Liver (tissue), 9 donors: ENCODE data around the gene ACOXL. TPM values are rescaled to one million over a fixed set of nuclear protein-coding genes. Genes with fewer than 3 reads are reported as not detected.

Experiments used
- DNase-seq: peaks from one replicate; pipeline ENCODE4 v3.0.0-alpha.2; 2017; ENCODE audit warnings: low spot score
- H3K27ac ChIP-seq, 2 donors: one replicate each; pipeline ENCODE4 v1.7.0; 2013; ENCODE audit warnings: inconsistent platforms in 2 of 2, low read length in 2 of 2, control low read depth in 1 of 2, low read depth in 1 of 2, mild to moderate bottlenecking in 1 of 2
- H3K27me3 ChIP-seq, 4 donors: one replicate each; pipeline versions ENCODE4 v1.6.1 to v1.7.0; 2013; ENCODE audit warnings: low read length in 3 of 4, inconsistent platforms in 1 of 4, mild to moderate bottlenecking in 1 of 4, moderate library complexity in 1 of 4; ENCODE audit not compliant: control insufficient read depth in 4 of 4, insufficient read depth in 4 of 4
- H3K36me3 ChIP-seq, 4 donors: one replicate each; pipeline versions ENCODE4 v1.6.1 to v1.7.0; 2013; ENCODE audit warnings: low read length in 3 of 4, mild to moderate bottlenecking in 3 of 4, low read depth in 1 of 4, moderate library complexity in 1 of 4; ENCODE audit not compliant: control insufficient read depth in 4 of 4, insufficient read depth in 3 of 4
- H3K4me1 ChIP-seq, 4 donors: one replicate each; pipeline versions ENCODE4 v1.6.1 to v1.7.0; 2013; ENCODE audit warnings: low read length in 3 of 4, mild to moderate bottlenecking in 3 of 4, moderate library complexity in 1 of 4; ENCODE audit not compliant: control insufficient read depth in 4 of 4, insufficient read depth in 4 of 4
- H3K4me3 ChIP-seq, 3 donors: one replicate each; pipeline versions ENCODE4 v1.6.1 to v1.7.0; 2013; ENCODE audit warnings: low read length in 3 of 3, control low read depth in 1 of 3, low read depth in 1 of 3, mild to moderate bottlenecking in 1 of 3
- H3K9ac ChIP-seq, 2 donors: one replicate each; pipeline ENCODE4 v1.7.0; 2013; ENCODE audit warnings: low read length in 2 of 2, mild to moderate bottlenecking in 2 of 2, moderate library complexity in 2 of 2, control low read depth in 1 of 2, low read depth in 1 of 2
- H3K9me3 ChIP-seq, 4 donors: one replicate each; pipeline versions ENCODE4 v1.6.1 to v1.7.0; 2013; ENCODE audit warnings: low read length in 3 of 4; ENCODE audit not compliant: control insufficient read depth in 4 of 4
- FOXA1 ChIP-seq: IDR thresholded peaks from 2 replicates; pipeline ENCODE4 v1.6.1; 2016; ENCODE audit warnings: antibody characterized with exemption
- FOXA2 ChIP-seq: IDR thresholded peaks from 2 replicates; pipeline ENCODE4 v1.6.1; 2016; ENCODE audit warnings: antibody characterized with exemption
- GABPA ChIP-seq, 2 donors: IDR thresholded peaks in 1 of 2; conservative IDR thresholded peaks in 1 of 2; 2 replicates each; pipeline ENCODE4 v1.6.1; 2016; ENCODE audit warnings: antibody characterized with exemption in 2 of 2, mild to moderate bottlenecking in 1 of 2, moderate library complexity in 1 of 2
- HNF4A ChIP-seq, 2 donors: conservative IDR thresholded peaks; 2 replicates each; pipeline ENCODE4 v1.6.1; 2016; ENCODE audit warnings: antibody characterized with exemption in 2 of 2, mild to moderate bottlenecking in 2 of 2
- HNF4G ChIP-seq: IDR thresholded peaks from 2 replicates; pipeline ENCODE4 v1.6.1; 2016; ENCODE audit warnings: antibody characterized with exemption
- JUND ChIP-seq, 2 donors: IDR thresholded peaks; 2 replicates each; pipeline ENCODE4 v1.6.1; 2016; ENCODE audit warnings: antibody characterized with exemption in 2 of 2
- NR2F2 ChIP-seq: IDR thresholded peaks from 2 replicates; pipeline ENCODE4 v1.6.1; 2016; ENCODE audit warnings: antibody characterized with exemption
- RXRA ChIP-seq, 2 donors: IDR thresholded peaks; 2 replicates each; pipeline ENCODE4 v1.6.1; 2017 to 2018; ENCODE audit warnings: antibody characterized with exemption in 2 of 2, mild to moderate bottlenecking in 1 of 2
- YY1 ChIP-seq: IDR thresholded peaks from 2 replicates; pipeline ENCODE4 v1.6.1; 2016; ENCODE audit warnings: antibody characterized with exemption, mild to moderate bottlenecking
- WGBS: extraction: QIAGEN DNeasy Blood & Tissue Kit; methylation state at CpG from one replicate; pipeline ENCODE4 v1.1.7; 2013; 5-methylcytosine and 5-hydroxymethylcytosine counted together
- polyA plus RNA-seq, 2 donors: library from polyadenylated mRNA; stranded (reverse) in 1 of 2; unstranded in 1 of 2; fragments of 200-250 nt in 1 of 2; fragments of >200 nt in 1 of 2; fragmentation: Nextera tagmentation in 1 of 2; extraction: Ambion mirVana in 1 of 2; gene quantifications; one replicate each; pipeline versions ENCODE4 v1.2.1 to v1.2.3, GENCODE V29; 2013 to 2015
- total RNA-seq, 2 donors: library from RNA; depleted of rRNA; stranded (reverse); fragments of >200 nt; gene quantifications; one replicate each; pipeline ENCODE4 v1.2.3, GENCODE V29; 2014
- TF ChIP-seq, protein P1 (sequence below): IDR thresholded peaks from 2 replicates; pipeline ENCODE4 v1.6.1; 2016; ENCODE audit warnings: antibody characterized with exemption
- TF ChIP-seq, protein P2 (sequence below): IDR thresholded peaks from 2 replicates; pipeline ENCODE4 v1.6.1; 2016; ENCODE audit warnings: antibody characterized with exemption, mild to moderate bottlenecking
- TF ChIP-seq, protein P3 (sequence below): IDR thresholded peaks from 2 replicates; pipeline ENCODE4 v1.6.1; 2016; ENCODE audit warnings: antibody characterized with exemption
- TF ChIP-seq, protein P4 (sequence below): fragments of 150-350 bp; IDR thresholded peaks from 2 replicates; pipeline ENCODE4 v1.5.1; 2017; ENCODE audit warnings: improper control_type of control experiment, low read depth, low read length; ENCODE audit not compliant: missing input control
- donor health status: healthy.
- donor health status: healthy.
- donor health status: healthy.
- donor health status: healthy.
- donor health status: healthy.

Gene ACOXL
- total and polyA plus RNA-seq, 4 donors, result 0.07 TPM; not detected in 3

DNA sequence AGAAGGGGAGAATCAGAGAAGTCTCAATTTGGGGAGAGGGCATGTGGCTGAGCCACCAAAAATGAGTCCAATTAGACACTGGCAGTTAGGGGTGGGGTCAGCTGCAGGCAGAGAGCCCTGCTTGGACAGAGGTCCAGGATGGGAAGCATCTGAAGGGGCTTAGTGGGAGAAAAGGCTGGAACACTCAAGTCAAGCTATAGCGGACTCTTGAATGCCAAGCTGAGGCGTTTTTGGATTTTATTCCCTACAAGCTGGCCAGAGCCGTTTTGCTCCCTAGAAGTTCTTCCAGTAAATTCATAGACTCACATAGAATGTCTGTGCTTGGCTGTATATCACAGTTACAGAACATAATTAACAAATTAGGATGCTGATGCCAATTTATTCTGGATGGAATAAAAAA is 172.8 kb downstream of the ACOXL start:
- H3K36me3 ChIP-seq, result no peaks in the 10 kb centered on the region
- H3K9me3 ChIP-seq, result no peaks in the 10 kb centered on the region
- H3K4me3 ChIP-seq, result no peak overlapping the region
- TF ChIP-seq FOXA2 (no peak), GABPA (IDR thresholded peaks at IDR 0.05 in 1 of 2, conservative IDR thresholded peaks at IDR 0.05 in 1 of 2) (no peak), YY1 (no peak), HNF4A (conservative IDR thresholded peaks at IDR 0.05) (no peak), FOXA1 (no peak), RXRA (IDR thresholded peaks at IDR 0.05) (no peak), HNF4G (no peak), NR2F2 (no peak)
- TF ChIP-seq, protein P1, sequence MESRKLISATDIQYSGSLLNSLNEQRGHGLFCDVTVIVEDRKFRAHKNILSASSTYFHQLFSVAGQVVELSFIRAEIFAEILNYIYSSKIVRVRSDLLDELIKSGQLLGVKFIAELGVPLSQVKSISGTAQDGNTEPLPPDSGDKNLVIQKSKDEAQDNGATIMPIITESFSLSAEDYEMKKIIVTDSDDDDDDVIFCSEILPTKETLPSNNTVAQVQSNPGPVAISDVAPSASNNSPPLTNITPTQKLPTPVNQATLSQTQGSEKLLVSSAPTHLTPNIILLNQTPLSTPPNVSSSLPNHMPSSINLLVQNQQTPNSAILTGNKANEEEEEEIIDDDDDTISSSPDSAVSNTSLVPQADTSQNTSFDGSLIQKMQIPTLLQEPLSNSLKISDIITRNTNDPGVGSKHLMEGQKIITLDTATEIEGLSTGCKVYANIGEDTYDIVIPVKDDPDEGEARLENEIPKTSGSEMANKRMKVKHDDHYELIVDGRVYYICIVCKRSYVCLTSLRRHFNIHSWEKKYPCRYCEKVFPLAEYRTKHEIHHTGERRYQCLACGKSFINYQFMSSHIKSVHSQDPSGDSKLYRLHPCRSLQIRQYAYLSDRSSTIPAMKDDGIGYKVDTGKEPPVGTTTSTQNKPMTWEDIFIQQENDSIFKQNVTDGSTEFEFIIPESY, result no peak
- TF ChIP-seq, protein P2, sequence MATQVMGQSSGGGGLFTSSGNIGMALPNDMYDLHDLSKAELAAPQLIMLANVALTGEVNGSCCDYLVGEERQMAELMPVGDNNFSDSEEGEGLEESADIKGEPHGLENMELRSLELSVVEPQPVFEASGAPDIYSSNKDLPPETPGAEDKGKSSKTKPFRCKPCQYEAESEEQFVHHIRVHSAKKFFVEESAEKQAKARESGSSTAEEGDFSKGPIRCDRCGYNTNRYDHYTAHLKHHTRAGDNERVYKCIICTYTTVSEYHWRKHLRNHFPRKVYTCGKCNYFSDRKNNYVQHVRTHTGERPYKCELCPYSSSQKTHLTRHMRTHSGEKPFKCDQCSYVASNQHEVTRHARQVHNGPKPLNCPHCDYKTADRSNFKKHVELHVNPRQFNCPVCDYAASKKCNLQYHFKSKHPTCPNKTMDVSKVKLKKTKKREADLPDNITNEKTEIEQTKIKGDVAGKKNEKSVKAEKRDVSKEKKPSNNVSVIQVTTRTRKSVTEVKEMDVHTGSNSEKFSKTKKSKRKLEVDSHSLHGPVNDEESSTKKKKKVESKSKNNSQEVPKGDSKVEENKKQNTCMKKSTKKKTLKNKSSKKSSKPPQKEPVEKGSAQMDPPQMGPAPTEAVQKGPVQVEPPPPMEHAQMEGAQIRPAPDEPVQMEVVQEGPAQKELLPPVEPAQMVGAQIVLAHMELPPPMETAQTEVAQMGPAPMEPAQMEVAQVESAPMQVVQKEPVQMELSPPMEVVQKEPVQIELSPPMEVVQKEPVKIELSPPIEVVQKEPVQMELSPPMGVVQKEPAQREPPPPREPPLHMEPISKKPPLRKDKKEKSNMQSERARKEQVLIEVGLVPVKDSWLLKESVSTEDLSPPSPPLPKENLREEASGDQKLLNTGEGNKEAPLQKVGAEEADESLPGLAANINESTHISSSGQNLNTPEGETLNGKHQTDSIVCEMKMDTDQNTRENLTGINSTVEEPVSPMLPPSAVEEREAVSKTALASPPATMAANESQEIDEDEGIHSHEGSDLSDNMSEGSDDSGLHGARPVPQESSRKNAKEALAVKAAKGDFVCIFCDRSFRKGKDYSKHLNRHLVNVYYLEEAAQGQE, result no peak
- TF ChIP-seq, protein P3, sequence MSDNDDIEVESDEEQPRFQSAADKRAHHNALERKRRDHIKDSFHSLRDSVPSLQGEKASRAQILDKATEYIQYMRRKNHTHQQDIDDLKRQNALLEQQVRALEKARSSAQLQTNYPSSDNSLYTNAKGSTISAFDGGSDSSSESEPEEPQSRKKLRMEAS, result no peak
- TF ChIP-seq, protein P4, sequence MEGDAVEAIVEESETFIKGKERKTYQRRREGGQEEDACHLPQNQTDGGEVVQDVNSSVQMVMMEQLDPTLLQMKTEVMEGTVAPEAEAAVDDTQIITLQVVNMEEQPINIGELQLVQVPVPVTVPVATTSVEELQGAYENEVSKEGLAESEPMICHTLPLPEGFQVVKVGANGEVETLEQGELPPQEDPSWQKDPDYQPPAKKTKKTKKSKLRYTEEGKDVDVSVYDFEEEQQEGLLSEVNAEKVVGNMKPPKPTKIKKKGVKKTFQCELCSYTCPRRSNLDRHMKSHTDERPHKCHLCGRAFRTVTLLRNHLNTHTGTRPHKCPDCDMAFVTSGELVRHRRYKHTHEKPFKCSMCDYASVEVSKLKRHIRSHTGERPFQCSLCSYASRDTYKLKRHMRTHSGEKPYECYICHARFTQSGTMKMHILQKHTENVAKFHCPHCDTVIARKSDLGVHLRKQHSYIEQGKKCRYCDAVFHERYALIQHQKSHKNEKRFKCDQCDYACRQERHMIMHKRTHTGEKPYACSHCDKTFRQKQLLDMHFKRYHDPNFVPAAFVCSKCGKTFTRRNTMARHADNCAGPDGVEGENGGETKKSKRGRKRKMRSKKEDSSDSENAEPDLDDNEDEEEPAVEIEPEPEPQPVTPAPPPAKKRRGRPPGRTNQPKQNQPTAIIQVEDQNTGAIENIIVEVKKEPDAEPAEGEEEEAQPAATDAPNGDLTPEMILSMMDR, result no peak
- 86% methylated on average over 3 of the region's 3 CpGs for WGBS
- H3K27ac ChIP-seq, result no peak overlapping the region
- H3K4me1 ChIP-seq, result no peaks in the 10 kb centered on the region
- peaks cover 0 to 2% (median 0%) of the 10 kb centered on the region in 4 donors for H3K27me3 ChIP-seq
- H3K9ac ChIP-seq, result no peak overlapping the region
- no peak for DNase-seq

DNA sequence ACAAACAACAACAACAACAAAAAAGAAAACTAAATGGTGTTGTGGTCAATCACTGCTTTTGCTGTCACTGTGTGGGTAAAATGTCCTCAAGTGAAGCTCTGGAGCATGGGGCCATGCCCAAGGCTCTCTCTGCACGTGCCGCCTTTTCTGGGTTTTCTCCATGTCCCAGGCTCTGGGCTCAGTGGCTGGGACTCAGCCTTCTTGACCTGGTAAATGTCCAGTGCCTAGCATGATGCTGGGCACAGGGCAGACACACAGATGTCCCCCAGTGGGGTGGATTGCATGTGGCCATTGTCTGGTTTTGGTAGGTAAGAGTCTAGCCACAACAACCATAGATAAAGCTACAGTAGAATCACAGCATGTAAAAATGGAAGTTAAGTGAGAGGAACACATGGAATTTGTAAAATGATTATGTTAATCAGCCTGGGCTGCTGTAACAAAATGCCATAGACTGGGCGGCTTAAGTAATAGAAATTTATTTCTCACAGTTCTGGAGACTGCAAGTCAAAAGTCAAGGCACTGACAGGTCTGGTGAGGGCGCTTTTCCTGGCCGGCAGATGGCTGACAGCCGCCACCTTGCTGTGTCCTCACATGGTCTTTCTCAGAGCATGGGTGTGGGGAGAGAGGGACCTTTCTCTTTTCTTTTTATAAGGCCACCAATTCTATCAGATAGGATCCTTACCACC is 174.4 kb downstream of the ACOXL start:
- Histone ChIP-seq H3K9me3 (peaks cover 0 to 6% (median 1%) of the 10 kb centered on the region in 4 donors), H3K27ac (no peak overlapping the region), H3K36me3 (no peaks in the 10 kb centered on the region), H3K9ac (no peak overlapping the region), H3K4me3 (no peak overlapping the region), H3K27me3 (peaks cover 0 to 2% (median 0%) of the 10 kb centered on the region in 4 donors), H3K4me1 (no peaks in the 10 kb centered on the region)
- TF ChIP-seq FOXA2 (no peak), RXRA (IDR thresholded peaks at IDR 0.05) (no peak), FOXA1 (no peak), JUND (IDR thresholded peaks at IDR 0.05) (no peak), HNF4A (conservative IDR thresholded peaks at IDR 0.05) (no peak), YY1 (no peak)
- TF ChIP-seq, protein P1, result no peak
- TF ChIP-seq, protein P2, result no peak
- TF ChIP-seq, protein P4, result no peak
- no peak for DNase-seq
- 95% methylated on average over 6 of the region's 6 CpGs for WGBS
